Measurements from ENCODE around the gene CCDC107.

DNA sequence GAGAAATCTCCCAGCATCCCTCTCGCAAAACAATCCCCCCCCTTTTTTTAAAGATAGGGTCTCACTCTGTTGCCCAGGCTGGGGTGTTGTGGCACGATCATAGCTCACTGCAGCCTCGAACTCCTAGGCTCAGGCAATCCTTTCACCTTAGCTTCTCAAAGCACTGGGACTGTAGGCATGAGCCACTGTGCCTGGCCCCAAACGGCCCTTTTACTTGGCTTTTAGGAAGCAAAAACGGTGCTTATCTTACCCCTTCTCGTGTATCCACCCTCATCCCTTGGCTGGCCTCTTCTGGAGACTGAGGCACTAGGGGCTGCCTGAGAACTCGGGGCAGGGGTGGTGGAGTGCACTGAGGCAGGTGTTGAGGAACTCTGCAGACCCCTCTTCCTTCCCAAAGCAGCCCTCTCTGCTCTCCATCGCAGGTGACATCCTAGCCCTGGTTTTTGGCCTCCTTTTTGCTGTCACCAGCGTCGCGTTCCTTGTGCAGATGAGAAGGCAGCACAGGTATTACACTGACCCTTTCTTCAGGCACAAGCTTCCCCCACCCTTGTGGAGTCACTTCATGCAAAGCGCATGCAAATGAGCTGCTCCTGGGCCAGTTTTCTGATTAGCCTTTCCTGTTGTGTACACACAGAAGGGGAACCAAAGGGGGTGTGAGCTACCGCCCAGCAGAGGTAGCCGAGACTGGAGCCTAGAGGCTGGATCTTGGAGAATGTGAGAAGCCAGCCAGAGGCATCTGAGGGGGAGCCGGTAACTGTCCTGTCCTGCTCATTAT, 22.4 kb downstream of the CCDC107 start:
- TF ChIP-seq, protein P1, sequence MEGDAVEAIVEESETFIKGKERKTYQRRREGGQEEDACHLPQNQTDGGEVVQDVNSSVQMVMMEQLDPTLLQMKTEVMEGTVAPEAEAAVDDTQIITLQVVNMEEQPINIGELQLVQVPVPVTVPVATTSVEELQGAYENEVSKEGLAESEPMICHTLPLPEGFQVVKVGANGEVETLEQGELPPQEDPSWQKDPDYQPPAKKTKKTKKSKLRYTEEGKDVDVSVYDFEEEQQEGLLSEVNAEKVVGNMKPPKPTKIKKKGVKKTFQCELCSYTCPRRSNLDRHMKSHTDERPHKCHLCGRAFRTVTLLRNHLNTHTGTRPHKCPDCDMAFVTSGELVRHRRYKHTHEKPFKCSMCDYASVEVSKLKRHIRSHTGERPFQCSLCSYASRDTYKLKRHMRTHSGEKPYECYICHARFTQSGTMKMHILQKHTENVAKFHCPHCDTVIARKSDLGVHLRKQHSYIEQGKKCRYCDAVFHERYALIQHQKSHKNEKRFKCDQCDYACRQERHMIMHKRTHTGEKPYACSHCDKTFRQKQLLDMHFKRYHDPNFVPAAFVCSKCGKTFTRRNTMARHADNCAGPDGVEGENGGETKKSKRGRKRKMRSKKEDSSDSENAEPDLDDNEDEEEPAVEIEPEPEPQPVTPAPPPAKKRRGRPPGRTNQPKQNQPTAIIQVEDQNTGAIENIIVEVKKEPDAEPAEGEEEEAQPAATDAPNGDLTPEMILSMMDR (IDR thresholded peaks at IDR 0.05): no peak
- no peak for TF ChIP-seq POLR2A (IDR thresholded peaks at IDR 0.05)

Data from adrenal gland (tissue), 5 donors.